HG02973 (cell line): ENCODE data around the gene PANX3.

Source experiments
- ATAC-seq: cut with Tn5 transposase; IDR thresholded peaks from one replicate; pipeline ENCODE4 v1.9.1; 2021; ENCODE audit warnings: moderate library complexity; ENCODE audit not compliant: unreplicated experiment

Gene PANX3

GRCh38 chr11:124612567-124613246, 1.5 kb downstream of the PANX3 start:
- no peak for ATAC-seq

GRCh38 chr11:124618863-124619262, 7.6 kb downstream of the PANX3 start:
- no peak for ATAC-seq

- ATAC-seq, result peak; percentile 98
These were observed 11.6 kb downstream of the PANX3 start, which contains the start of gene TBRG1 for GRCh38 chr11:124622531-124623451. Gene TBRG1 (plus strand): TSS chr11:124622864. CDS start chr11:124623084, 220 bp downstream.

- ATAC-seq, result no peak
These were observed 12.8 kb downstream of the PANX3 start for GRCh38 chr11:124623861-124624525.

- no peak for ATAC-seq
These were observed 14.4 kb downstream of the PANX3 start for GRCh38 chr11:124625504-124626168.

GRCh38 chr11:124627546-124627945, 16.3 kb downstream of the PANX3 start:
- no peak for ATAC-seq

- ATAC-seq, result no peak
These were observed 18.7 kb downstream of the PANX3 start for GRCh38 chr11:124629961-124630360.

- no peak for ATAC-seq
These were observed 22.1 kb downstream of the PANX3 start for GRCh38 chr11:124633355-124633754.

GRCh38 chr11:124635932-124636331, 24.7 kb downstream of the PANX3 start:
- no peak for ATAC-seq

- ATAC-seq, result no peak
These were observed 27.3 kb downstream of the PANX3 start for GRCh38 chr11:124638500-124638899.

GRCh38 chr11:124639186-124639585, 28.0 kb downstream of the PANX3 start:
- ATAC-seq, result no peak

GRCh38 chr11:124640666-124641065, 29.4 kb downstream of the PANX3 start:
- ATAC-seq, result no peak

- no peak for ATAC-seq
These were observed 31.4 kb downstream of the PANX3 start for GRCh38 chr11:124642628-124643027.

- no peak for ATAC-seq
These were observed 31.9 kb downstream of the PANX3 start for GRCh38 chr11:124643042-124643604.

GRCh38 chr11:124643605-124644425, 32.6 kb downstream of the PANX3 start:
- no peak for ATAC-seq

GRCh38 chr11:124644426-124645280, 33.4 kb downstream of the PANX3 start:
- ATAC-seq, result peak; percentile 58

GRCh38 chr11:124646148-124646547, 34.9 kb downstream of the PANX3 start:
- peak; percentile 45 for ATAC-seq

GRCh38 chr11:124648610-124649009, 37.4 kb downstream of the PANX3 start:
- ATAC-seq, result no peak
